Esophagus squamous epithelium (tissue), 5 donors: ENCODE results near the gene BRSK2. TPM values are rescaled to one million over a fixed set of nuclear protein-coding genes. Genes with fewer than 3 reads are reported as not detected.

Source experiments
- DNase-seq: peaks from one replicate; lab custom pipeline; 2025; lab: John Stamatoyannopoulos, UW
- H3K27ac ChIP-seq, 4 donors: fragments of 200-600 bp; sonication (generic); one replicate each; pipeline ENCODE4 v1.5.1; 2016 to 2019; ENCODE audit warnings: mild to moderate bottlenecking in 1 of 4
- H3K27me3 ChIP-seq, 4 donors: fragments of 200-600 bp; sonication (generic); 1 replicate in 3 of 4; 2 replicates in 1 of 4; pipeline versions ENCODE4 v1.5.1 to v1.6.0; 2017 to 2021; ENCODE audit warnings: antibody characterized with exemption in 1 of 4
- H3K36me3 ChIP-seq, 3 donors: fragments of 200-600 bp; sonication (generic); one replicate each; pipeline ENCODE4 v1.5.1; 2016 to 2019
- H3K4me1 ChIP-seq, 3 donors: fragments of 200-600 bp; sonication (generic); one replicate each; pipeline ENCODE4 v1.5.1; 2017 to 2019
- H3K4me3 ChIP-seq, 4 donors: fragments of 200-600 bp; sonication (generic); 1 replicate in 3 of 4; 2 replicates in 1 of 4; pipeline ENCODE4 v1.5.1; 2016 to 2019; ENCODE audit warnings: mild to moderate bottlenecking in 2 of 4, moderate library complexity in 1 of 4
- H3K9me3 ChIP-seq, 3 donors: fragments of 200-600 bp; sonication (generic); one replicate each; pipeline ENCODE4 v1.5.1; 2016 to 2019
- POLR2A ChIP-seq, 4 donors: fragments of 450-650 bp; IDR thresholded peaks; one replicate each; pipeline ENCODE4 v1.6.1; 2017; ENCODE audit warnings: antibody characterized with exemption in 4 of 4, mild to moderate bottlenecking in 4 of 4, moderate library complexity in 3 of 4
- WGBS, 2 donors: methylation state at CpG; one replicate each; pipeline ENCODE4 v1.1.5; 2018; 5-methylcytosine and 5-hydroxymethylcytosine counted together
- intact Hi-C: fragments of 100-400 bp; cut with DNase I; formaldehyde crosslinking; loops from one replicate; pipeline ENCODE4 v1.15.0; 2022
- total RNA-seq, 4 donors: library from RNA; depleted of rRNA; stranded (reverse); fragments of >200 nt; gene quantifications; one replicate each; pipeline ENCODE4 v1.1.0, GENCODE V29; 2016
- TF ChIP-seq, protein P1 (sequence below), 6 experiments: fragments of 450-650 bp in 4 of 6; fragments of 200-600 bp in 2 of 6; sonication (generic) in 2 of 6; IDR thresholded peaks; one replicate each; pipeline ENCODE4 v1.5.1; 2016 to 2019; ENCODE audit warnings: antibody characterized with exemption in 6 of 6, mild to moderate bottlenecking in 4 of 6, moderate library complexity in 4 of 6
- donor health status: DM: yes; HTN: yes; CAD: no.

Gene BRSK2
- total RNA-seq, 4 donors from 2014 or later: 0.23 to 1.3 (median 0.35) TPM; not detected in 1

DNA sequence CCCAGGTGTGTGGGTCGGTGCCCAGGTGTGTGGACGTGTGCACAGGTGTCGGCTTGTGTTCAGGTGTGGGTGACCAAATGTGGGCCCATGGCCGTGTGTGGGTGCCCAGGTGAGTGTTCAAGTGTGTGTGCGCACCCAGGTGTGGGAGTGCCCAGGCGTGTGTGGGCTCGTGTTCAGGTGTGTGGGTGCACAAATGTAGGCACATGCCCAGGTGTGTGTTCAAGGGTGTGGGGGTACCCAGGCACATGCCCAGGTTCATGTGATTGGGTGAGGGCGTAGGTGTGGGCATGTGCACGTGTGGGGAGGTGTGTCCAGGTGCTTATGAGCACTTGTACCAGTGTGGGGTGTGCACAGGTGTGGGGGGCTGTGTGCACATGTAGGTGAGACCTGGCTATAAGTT lies 54.0 kb downstream of the BRSK2 start:
- 40 to 54% methylated on average over 2 to 4 of the region's 9 CpGs for WGBS, 2 donors
- Histone ChIP-seq H3K4me1 (peaks cover 4 to 25% (median 8%) of the 10 kb centered on the region in 3 donors), H3K4me3 (no peak overlapping the region), H3K27me3 (peaks cover 0 to 78% (median 2%) of the 10 kb centered on the region in 4 donors), H3K9me3 (no peaks in the 10 kb centered on the region), H3K36me3 (no peaks in the 10 kb centered on the region), H3K27ac (no peak overlapping the region)
- intact Hi-C loops: no loop called here
- TF ChIP-seq, protein P1, sequence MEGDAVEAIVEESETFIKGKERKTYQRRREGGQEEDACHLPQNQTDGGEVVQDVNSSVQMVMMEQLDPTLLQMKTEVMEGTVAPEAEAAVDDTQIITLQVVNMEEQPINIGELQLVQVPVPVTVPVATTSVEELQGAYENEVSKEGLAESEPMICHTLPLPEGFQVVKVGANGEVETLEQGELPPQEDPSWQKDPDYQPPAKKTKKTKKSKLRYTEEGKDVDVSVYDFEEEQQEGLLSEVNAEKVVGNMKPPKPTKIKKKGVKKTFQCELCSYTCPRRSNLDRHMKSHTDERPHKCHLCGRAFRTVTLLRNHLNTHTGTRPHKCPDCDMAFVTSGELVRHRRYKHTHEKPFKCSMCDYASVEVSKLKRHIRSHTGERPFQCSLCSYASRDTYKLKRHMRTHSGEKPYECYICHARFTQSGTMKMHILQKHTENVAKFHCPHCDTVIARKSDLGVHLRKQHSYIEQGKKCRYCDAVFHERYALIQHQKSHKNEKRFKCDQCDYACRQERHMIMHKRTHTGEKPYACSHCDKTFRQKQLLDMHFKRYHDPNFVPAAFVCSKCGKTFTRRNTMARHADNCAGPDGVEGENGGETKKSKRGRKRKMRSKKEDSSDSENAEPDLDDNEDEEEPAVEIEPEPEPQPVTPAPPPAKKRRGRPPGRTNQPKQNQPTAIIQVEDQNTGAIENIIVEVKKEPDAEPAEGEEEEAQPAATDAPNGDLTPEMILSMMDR (IDR thresholded peaks at IDR 0.05): no peak
- TF ChIP-seq POLR2A (IDR thresholded peaks at IDR 0.05): no peak
- no peak for DNase-seq

DNA sequence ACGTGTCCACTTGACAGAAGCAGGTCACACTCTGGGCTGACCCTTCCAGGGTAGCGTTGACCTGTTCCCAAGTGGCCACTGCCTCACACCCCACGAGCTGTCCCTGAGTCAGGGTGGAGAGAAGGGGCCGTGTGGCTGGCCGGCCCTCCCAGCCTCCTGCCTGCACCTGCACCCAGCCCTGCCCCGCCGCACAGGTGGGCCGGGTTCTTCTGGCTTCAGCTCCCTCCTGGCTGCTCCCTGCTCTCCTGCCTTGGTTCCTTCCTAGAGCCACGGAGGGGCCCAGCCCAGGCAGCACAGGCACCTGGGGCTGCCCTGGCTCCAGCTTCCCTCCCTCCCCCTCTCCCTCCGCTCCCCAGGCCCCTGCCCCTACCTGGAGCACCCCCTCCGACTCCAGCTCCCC lies 54.6 kb downstream of the BRSK2 start:
- Histone ChIP-seq H3K27ac (no peak overlapping the region), H3K27me3 (peaks cover 0 to 78% (median 4%) of the 10 kb centered on the region in 4 donors), H3K36me3 (no peaks in the 10 kb centered on the region), H3K9me3 (no peaks in the 10 kb centered on the region), H3K4me1 (peaks cover 4 to 28% (median 8%) of the 10 kb centered on the region in 3 donors), H3K4me3 (no peak overlapping the region)
- WGBS, 2 donors: 52 to 53% methylated on average over 3 to 8 of the region's 11 CpGs
- DNase-seq: no peak
- intact Hi-C loops: no loop called here
- TF ChIP-seq POLR2A (IDR thresholded peaks at IDR 0.05): no peak
- TF ChIP-seq, protein P1 (IDR thresholded peaks at IDR 0.05): no peak

DNA sequence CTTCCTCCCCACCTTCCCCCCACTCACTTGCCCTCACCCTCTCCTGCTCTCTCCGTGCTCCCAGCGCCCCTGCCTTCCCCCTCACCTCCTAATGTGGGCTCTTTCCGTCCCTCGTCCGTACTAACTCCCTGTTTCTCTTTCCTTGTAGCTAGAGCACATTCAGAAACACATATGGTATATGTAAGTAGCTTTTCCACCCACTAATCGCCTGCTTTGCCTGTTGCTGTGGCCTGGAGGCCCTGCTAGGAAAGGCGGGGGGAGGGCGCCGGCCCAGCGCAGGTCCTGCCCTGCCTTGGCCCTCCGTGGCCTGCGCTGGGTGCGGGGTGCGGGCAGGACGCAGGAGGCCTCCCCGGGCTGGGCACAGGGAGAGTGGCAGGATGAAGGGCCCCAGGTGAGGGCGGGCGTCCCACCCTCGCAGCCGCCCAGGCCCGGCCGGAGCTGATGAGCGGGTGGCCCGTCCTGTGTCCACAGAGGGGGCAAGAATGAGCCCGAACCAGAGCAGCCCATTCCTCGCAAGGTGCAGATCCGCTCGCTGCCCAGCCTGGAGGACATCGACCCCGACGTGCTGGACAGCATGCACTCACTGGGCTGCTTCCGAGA lies 55.2 kb downstream of the BRSK2 start:
- TF ChIP-seq, protein P1 (IDR thresholded peaks at IDR 0.05): no peak
- no peak for TF ChIP-seq POLR2A (IDR thresholded peaks at IDR 0.05)
- H3K36me3 ChIP-seq: no peaks in the 10 kb centered on the region
- no peak for DNase-seq
- peaks cover 4 to 34% (median 12%) of the 10 kb centered on the region in 3 donors for H3K4me1 ChIP-seq
- peaks cover 0 to 78% (median 4%) of the 10 kb centered on the region in 4 donors for H3K27me3 ChIP-seq
- intact Hi-C loops: no loop called here
- H3K9me3 ChIP-seq: no peaks in the 10 kb centered on the region
- whole genome bisulfite sequencing, 2 donors: 50 to 59% methylated on average over 6 to 13 of the region's 32 CpGs
- no peak overlapping the region for H3K4me3 ChIP-seq
- H3K27ac ChIP-seq: no peak overlapping the region

DNA sequence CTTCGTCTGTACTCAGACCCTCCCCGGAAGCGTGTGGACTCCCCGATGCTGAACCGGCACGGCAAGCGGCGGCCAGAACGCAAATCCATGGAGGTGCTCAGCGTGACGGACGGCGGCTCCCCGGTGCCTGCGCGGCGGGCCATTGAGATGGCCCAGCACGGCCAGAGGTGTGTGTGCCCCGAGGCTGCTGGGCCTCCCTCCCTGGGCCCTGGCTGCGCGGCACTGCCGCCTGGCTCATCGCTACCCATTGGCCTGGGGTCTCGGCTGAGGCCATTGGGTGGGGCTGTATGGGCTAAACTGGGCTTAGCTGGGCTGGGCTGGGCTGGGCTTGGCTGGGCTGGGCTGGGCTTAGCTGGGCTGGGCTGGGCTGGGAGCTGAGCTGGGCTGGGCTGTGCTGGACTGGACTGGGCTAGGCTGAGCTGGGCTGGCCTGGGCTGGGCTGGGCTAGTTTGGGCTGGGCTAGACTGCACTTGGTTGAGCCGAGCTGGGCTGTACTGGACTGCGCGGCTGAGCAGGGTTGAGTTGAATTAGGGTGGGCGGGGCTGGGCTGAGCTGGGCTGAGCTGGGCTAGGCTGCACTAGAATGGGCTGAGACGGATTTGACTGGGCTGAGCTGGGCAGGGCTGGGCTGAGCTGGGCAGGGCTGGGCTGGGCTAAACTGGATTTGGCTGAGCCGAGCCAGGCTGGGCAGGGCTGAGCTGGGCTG lies 56.2 kb downstream of the BRSK2 start:
- 71 to 89% methylated on average over 8 to 14 of the region's 30 CpGs for WGBS, 2 donors
- peaks cover 0 to 79% (median 7%) of the 10 kb centered on the region in 4 donors for H3K27me3 ChIP-seq
- TF ChIP-seq, protein P1 (IDR thresholded peaks at IDR 0.05): no peak
- TF ChIP-seq POLR2A (IDR thresholded peaks at IDR 0.05): no peak
- H3K36me3 ChIP-seq: no peaks in the 10 kb centered on the region
- no peak for DNase-seq
- H3K9me3 ChIP-seq: no peaks in the 10 kb centered on the region
- H3K4me1 ChIP-seq: peaks cover 4 to 44% (median 18%) of the 10 kb centered on the region in 3 donors
- no peak overlapping the region for H3K27ac ChIP-seq
- intact Hi-C loops: no loop called here
- no peak overlapping the region for H3K4me3 ChIP-seq

DNA sequence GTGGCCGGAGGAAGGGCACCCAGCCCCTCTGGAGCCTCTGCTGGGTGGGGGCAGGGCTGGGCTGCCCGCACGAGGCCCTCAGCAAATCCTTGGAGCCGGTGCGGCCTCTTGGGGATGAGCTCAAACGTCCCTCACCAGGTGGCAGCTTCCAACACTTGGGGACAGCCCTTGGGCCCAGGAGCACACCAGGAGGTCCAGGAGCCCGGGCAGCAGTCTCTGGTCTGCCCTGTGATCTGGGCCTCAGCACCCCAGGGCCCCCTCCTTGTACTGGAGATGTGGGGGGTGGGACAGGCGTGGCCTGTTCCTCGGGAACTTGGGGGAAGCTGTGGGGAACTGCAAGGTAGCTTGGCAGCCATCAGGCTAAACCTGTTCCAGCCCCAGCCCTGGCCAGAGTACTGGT lies 56.9 kb downstream of the BRSK2 start:
- Histone ChIP-seq H3K36me3 (no peaks in the 10 kb centered on the region), H3K9me3 (no peaks in the 10 kb centered on the region), H3K4me3 (no peak overlapping the region), H3K4me1 (peaks cover 4 to 47% (median 18%) of the 10 kb centered on the region in 3 donors), H3K27ac (no peak overlapping the region), H3K27me3 (peaks cover 0 to 86% (median 7%) of the 10 kb centered on the region in 4 donors)
- intact Hi-C loops: no loop called here
- DNase-seq: no peak
- TF ChIP-seq, protein P1 (IDR thresholded peaks at IDR 0.05): no peak
- no peak for TF ChIP-seq POLR2A (IDR thresholded peaks at IDR 0.05)
- 10% methylated on average over 2 of the region's 9 CpGs; no CpG with 5 or more reads in 1 of the 2 donors for WGBS, 2 donors
